Mesenchymal stem cell (in vitro differentiated cells and primary cell): Measurements from ENCODE around the gene C2orf68.
A peak's percentile ranks its signal among the peaks of the same experiment; 100 is the strongest.
"Not testable (repeated sequence)": the region's sequence is repeated elsewhere in the genome, so short reads cannot be mapped to it uniquely, and the experiment has no call there.

Experiments used
- DNase-seq: peaks from one replicate; pipeline ENCODE4 v3.0.0-alpha.2; 2013
- H2AFZ ChIP-seq: one replicate; pipeline ENCODE4 v1.6.1; 2013; ENCODE audit warnings: low read depth, mild to moderate bottlenecking, control low read depth, inconsistent platforms, low read length, moderate library complexity
- H2AK5ac ChIP-seq: 2 replicates; pipeline ENCODE4 v1.6.1; 2013; ENCODE audit warnings: low read length, moderate library complexity, mild to moderate bottlenecking, inconsistent platforms; ENCODE audit not compliant: severe bottlenecking
- H2BK120ac ChIP-seq: one replicate; pipeline ENCODE4 v1.6.1; 2013; ENCODE audit warnings: low read depth, mild to moderate bottlenecking, inconsistent platforms, low read length, moderate library complexity
- H2BK12ac ChIP-seq, 2 experiments: one replicate each; pipeline ENCODE4 v1.6.1; 2013; ENCODE audit warnings: inconsistent platforms in 2 of 2, low read length in 2 of 2, mild to moderate bottlenecking in 2 of 2, moderate library complexity in 2 of 2, control low read depth in 1 of 2
- H2BK15ac ChIP-seq: one replicate; pipeline ENCODE4 v1.6.1; 2013; ENCODE audit warnings: mild to moderate bottlenecking, low read depth, inconsistent platforms; ENCODE audit not compliant: poor library complexity, severe bottlenecking
- H2BK5ac ChIP-seq: 2 replicates; pipeline ENCODE4 v1.6.1; 2013; ENCODE audit warnings: low read depth, mild to moderate bottlenecking, low read length, control low read depth, inconsistent platforms; ENCODE audit not compliant: poor library complexity, severe bottlenecking
- H3K14ac ChIP-seq, 2 experiments: one replicate each; pipeline ENCODE4 v1.6.1; 2013; ENCODE audit warnings: inconsistent platforms in 2 of 2, low read length in 2 of 2, control low read depth in 1 of 2, mild to moderate bottlenecking in 1 of 2, moderate library complexity in 1 of 2
- H3K18ac ChIP-seq, 2 experiments: one replicate each; pipeline ENCODE4 v1.6.1; 2013; ENCODE audit warnings: inconsistent platforms in 2 of 2, low read length in 2 of 2, control low read depth in 1 of 2, low read depth in 1 of 2, mild to moderate bottlenecking in 1 of 2
- H3K23ac ChIP-seq, 2 experiments: one replicate each; pipeline ENCODE4 v1.6.1; 2013; ENCODE audit warnings: inconsistent platforms in 2 of 2, low read length in 2 of 2, mild to moderate bottlenecking in 2 of 2, moderate library complexity in 2 of 2, control low read depth in 1 of 2
- H3K27ac ChIP-seq: 2 replicates; pipeline ENCODE4 v1.5.1; 2013; ENCODE audit warnings: mild to moderate bottlenecking, moderate library complexity, low read length, control low read depth, inconsistent platforms; ENCODE audit not compliant: poor library complexity, severe bottlenecking
- H3K27me3 ChIP-seq, 2 experiments: 2 replicates each; pipeline versions ENCODE4 v1.6.1 to v1.7.0; 2013; ENCODE audit warnings: low read length in 2 of 2, mild to moderate bottlenecking in 2 of 2, moderate library complexity in 2 of 2, control low read depth in 1 of 2, inconsistent platforms in 1 of 2; ENCODE audit not compliant: control insufficient read depth in 1 of 2, insufficient read depth in 1 of 2
- H3K36me3 ChIP-seq, 2 experiments: 2 replicates each; pipeline versions ENCODE4 v1.6.1 to v1.7.0; 2013; ENCODE audit warnings: low read length in 2 of 2, control low read depth in 1 of 2, inconsistent platforms in 1 of 2, low read depth in 1 of 2, mild to moderate bottlenecking in 1 of 2; ENCODE audit not compliant: insufficient read depth in 2 of 2, control insufficient read depth in 1 of 2
- H3K4ac ChIP-seq, 2 experiments: one replicate each; pipeline ENCODE4 v1.6.1; 2013; ENCODE audit warnings: inconsistent platforms in 2 of 2, low read length in 2 of 2, mild to moderate bottlenecking in 2 of 2, moderate library complexity in 2 of 2, control low read depth in 1 of 2, low read depth in 1 of 2
- H3K4me1 ChIP-seq: 2 replicates; pipeline ENCODE4 v1.6.1; 2013; ENCODE audit warnings: low read depth, low read length, control low read depth; ENCODE audit not compliant: control insufficient read depth, insufficient read depth
- H3K4me2 ChIP-seq: 2 replicates; pipeline ENCODE4 v1.6.1; 2013; ENCODE audit warnings: low read length, mild to moderate bottlenecking, inconsistent platforms; ENCODE audit not compliant: poor library complexity, severe bottlenecking
- H3K4me3 ChIP-seq, 2 experiments: 2 replicates each; pipeline versions ENCODE4 v1.5.1 to v1.7.0; 2013; ENCODE audit warnings: low read length in 2 of 2, mild to moderate bottlenecking in 2 of 2, control low read depth in 1 of 2, low read depth in 1 of 2; ENCODE audit not compliant: insufficient read depth in 1 of 2
- H3K79me1 ChIP-seq: replicated peaks from 2 replicates; pipeline ENCODE4 v1.6.1; 2013; ENCODE audit warnings: mild to moderate bottlenecking, control low read depth, low read length, inconsistent platforms; ENCODE audit not compliant: poor library complexity, severe bottlenecking
- H3K9ac ChIP-seq: 2 replicates; pipeline ENCODE4 v1.7.0; 2013; ENCODE audit warnings: mild to moderate bottlenecking, low read length, moderate library complexity
- H3K9me3 ChIP-seq: 2 replicates; pipeline ENCODE4 v1.7.0; 2013; ENCODE audit warnings: mild to moderate bottlenecking, low read length; ENCODE audit not compliant: control insufficient read depth
- H4K8ac ChIP-seq: one replicate; pipeline ENCODE4 v1.6.1; 2013; ENCODE audit warnings: inconsistent platforms, mild to moderate bottlenecking, low read length, moderate library complexity
- H4K91ac ChIP-seq: one replicate; pipeline ENCODE4 v1.6.1; 2013; ENCODE audit warnings: mild to moderate bottlenecking, low read length, inconsistent platforms
- WGBS: methylation state at CpG from one replicate; pipeline ENCODE4 v1.1.7; 2013; ENCODE audit warnings: mixed read lengths; 5-methylcytosine and 5-hydroxymethylcytosine counted together

Gene C2orf68

GRCh38 chr2:85659324-85659981 is 47.6 kb upstream of the C2orf68 start:
- Histone ChIP-seq H4K8ac (no peak overlapping the region), H2BK120ac (no peak overlapping the region), H3K27ac (no peak overlapping the region), H3K79me1 (peaks cover 4% of the 10 kb centered on the region), H3K27me3 (no peaks in the 10 kb centered on the region), H3K23ac (peak overlapping the region in 1 of 2 experiments; percentile 56), H2BK15ac (no peak overlapping the region), H4K91ac (no peak overlapping the region), H3K9ac (no peak overlapping the region), H2BK12ac (no peak overlapping the region), H3K4me1 (peaks cover 26% of the 10 kb centered on the region), H2AFZ (no peak overlapping the region), H3K36me3 (peaks cover 9 to 11% of the 10 kb centered on the region in 2 experiments), H3K14ac (no peak overlapping the region), H2AK5ac (no peak overlapping the region), H2BK5ac (no peak overlapping the region), H3K9me3 (no peaks in the 10 kb centered on the region), H3K18ac (no peak overlapping the region), H3K4ac (no peak overlapping the region), H3K4me3 (no peak overlapping the region), H3K4me2 (no peak overlapping the region)
- no peak for DNase-seq
- 91% methylated on average over 8 of the region's 13 CpGs for WGBS

GRCh38 chr2:85657399-85657798 is 45.5 kb upstream of the C2orf68 start:
- peaks cover 14 to 19% of the 10 kb centered on the region in 2 experiments for H3K36me3 ChIP-seq
- not testable (repeated sequence) for H2BK15ac ChIP-seq, H3K18ac ChIP-seq, H4K91ac ChIP-seq, H3K4ac ChIP-seq, H2AFZ ChIP-seq, H2BK12ac ChIP-seq, H4K8ac ChIP-seq, H3K4me3 ChIP-seq, H3K14ac ChIP-seq, H3K9ac ChIP-seq, H3K4me2 ChIP-seq, DNase-seq, H3K23ac ChIP-seq, H3K27me3 ChIP-seq, H2BK120ac ChIP-seq, H2BK5ac ChIP-seq, H3K27ac ChIP-seq, H2AK5ac ChIP-seq, H3K9me3 ChIP-seq, H3K79me1 ChIP-seq
- peaks cover 17% of the 10 kb centered on the region for H3K4me1 ChIP-seq
- 96% methylated on average over 4 of the region's 4 CpGs for WGBS

GRCh38 chr2:85656468-85656867 is 44.6 kb upstream of the C2orf68 start:
- Histone ChIP-seq H4K91ac (no peak overlapping the region), H3K4me3 (peak overlapping the region in 1 of 2 experiments; percentile 2), H2BK120ac (no peak overlapping the region), H3K79me1 (peaks cover 4% of the 10 kb centered on the region), H3K27me3 (no peaks in the 10 kb centered on the region), H3K14ac (no peak overlapping the region), H3K36me3 (peaks cover 14 to 25% of the 10 kb centered on the region in 2 experiments), H3K4ac (no peak overlapping the region), H2AK5ac (no peak overlapping the region), H2AFZ (no peak overlapping the region), H3K4me1 (peaks cover 19% of the 10 kb centered on the region), H3K4me2 (no peak overlapping the region), H3K9me3 (no peaks in the 10 kb centered on the region), H2BK15ac (no peak overlapping the region), H2BK5ac (no peak overlapping the region), H4K8ac (no peak overlapping the region), H2BK12ac (no peak overlapping the region), H3K23ac (no peak overlapping the region), H3K9ac (peak overlapping the region; percentile 53), H3K18ac (no peak overlapping the region), H3K27ac (peak overlapping the region; percentile 25)
- no peak for DNase-seq
- WGBS, result 97% methylated on average over 3 of the region's 3 CpGs

GRCh38 chr2:85655961-85656417 is 44.1 kb upstream of the C2orf68 start:
- Histone ChIP-seq H2BK12ac (no peak overlapping the region), H2AFZ (no peak overlapping the region), H3K4ac (no peak overlapping the region), H2BK120ac (no peak overlapping the region), H3K14ac (no peak overlapping the region), H4K91ac (no peak overlapping the region), H2BK15ac (no peak overlapping the region), H3K4me3 (peak overlapping the region in 1 of 2 experiments; percentile 2), H3K4me2 (no peak overlapping the region), H3K18ac (no peak overlapping the region), H2AK5ac (no peak overlapping the region), H3K36me3 (peaks cover 14 to 30% of the 10 kb centered on the region in 2 experiments), H3K9ac (peak overlapping the region; percentile 53), H3K79me1 (peaks cover 4% of the 10 kb centered on the region), H2BK5ac (no peak overlapping the region), H3K27me3 (no peaks in the 10 kb centered on the region), H4K8ac (no peak overlapping the region), H3K4me1 (peaks cover 20% of the 10 kb centered on the region), H3K23ac (no peak overlapping the region), H3K9me3 (no peaks in the 10 kb centered on the region), H3K27ac (peak overlapping the region; percentile 25)
- DNase-seq, result peak; percentile 15
- WGBS, result 84% methylated on average over 7 of the region's 7 CpGs
